BJ (cell line): ENCODE measurements around the gene STXBP2. TPM values are rescaled to one million over a fixed set of nuclear protein-coding genes. Genes with fewer than 3 reads are reported as not detected.
A peak's percentile ranks its signal among the peaks of the same experiment; 100 is the strongest.

Experiments
- CTCF ChIA-PET: fragments of 350-600 bp; formaldehyde crosslinking; extraction: SDS; loops from one replicate; lab custom pipeline; 2021; ENCODE audit warnings: antibody characterized with exemption, inconsistent platforms; lab: Yijun Ruan, JAX
- POLR2A ChIA-PET: fragments of 300-600 bp; sonication (Branson Sonifier 250); formaldehyde crosslinking; extraction: SDS; loops from one replicate; lab custom pipeline; 2021; ENCODE audit warnings: antibody characterized with exemption; lab: Charles Lee
- DNase-seq: peaks from one replicate; pipeline ENCODE4 v3.0.0-alpha.2; 2011; ENCODE audit warnings: low read depth
- H3K27me3 ChIP-seq: 2 replicates; pipeline ENCODE4 v1.6.0; 2011; ENCODE audit warnings: low read length; ENCODE audit not compliant: control insufficient read depth, insufficient read depth
- H3K36me3 ChIP-seq: 2 replicates; pipeline ENCODE4 v1.5.1; 2011; ENCODE audit warnings: low read length; ENCODE audit not compliant: control insufficient read depth, insufficient read depth
- H3K4me3 ChIP-seq: 2 replicates; pipeline ENCODE4 v1.5.1; 2011; ENCODE audit warnings: low read depth, mild to moderate bottlenecking, control low read depth, low read length
- CTCF ChIP-seq: IDR thresholded peaks from 2 replicates; pipeline ENCODE4 v1.5.1; 2011; ENCODE audit warnings: low read depth, mild to moderate bottlenecking, control low read depth, inconsistent platforms, low read length, moderate library complexity; ENCODE audit not compliant: insufficient read depth
- polyA plus RNA-seq: library from polyadenylated mRNA; depleted of rRNA; stranded (reverse); fragments of >200 nt; gene quantifications from 2 replicates; pipeline ENCODE4 v1.2.3, GENCODE V29; 2011

The STXBP2 gene
- polyA plus RNA-seq, 1 experiment: 39.4 TPM

GRCh38 chr19:7681340-7682174, 44.6 kb downstream of the STXBP2 start:
- Histone ChIP-seq H3K36me3 (peaks cover 8% of the 10 kb centered on the region), H3K4me3 (peak overlapping the region; percentile 100), H3K27me3 (no peaks in the 10 kb centered on the region; the same call in 1 of the 2 replicates)
- POLR2A ChIA-PET: no interaction called here
- CTCF ChIA-PET: interaction anchor here (0.6 to 3.0 kb wide), 55 partner anchors 9 to 582 kb away, joined by 3 to 91 read pairs (median 4); partner anchors contain the start of genes ARHGEF18, CLEC4M, PCP2 and PET100
- peak; percentile 79 for TF ChIP-seq CTCF
- no peak for DNase-seq

GRCh38 chr19:7682175-7682855, 45.4 kb downstream of the STXBP2 start:
- CTCF ChIA-PET: interaction anchor here (1.2 to 3.0 kb wide), 5 partner anchors 11 to 328 kb away, joined by 3 to 30 read pairs (median 20); no protein-coding TSS in a partner anchor

GRCh38 chr19:7685546-7686445, 48.9 kb downstream of the STXBP2 start:
- POLR2A ChIA-PET: no interaction called here
- H3K4me3 ChIP-seq: no peak overlapping the region
- H3K36me3 ChIP-seq: peaks cover 8% of the 10 kb centered on the region
- H3K27me3 ChIP-seq: no peaks in the 10 kb centered on the region
- no peak for DNase-seq
- TF ChIP-seq CTCF: no peak
- CTCF ChIA-PET: interaction anchor here (0.5 to 2.3 kb wide), 4 partner anchors 8 to 892 kb away, joined by 3 to 8 read pairs (median 3); no protein-coding TSS in a partner anchor

More at GRCh38 chr19:7682175-7682855, 45.4 kb downstream of the STXBP2 start:
- DNase-seq: no peak
- POLR2A ChIA-PET: no interaction called here
- no peak for TF ChIP-seq CTCF
- Histone ChIP-seq H3K4me3 (peak overlapping the region; percentile 100), H3K36me3 (peaks cover 8% of the 10 kb centered on the region), H3K27me3 (no peaks in the 10 kb centered on the region; the same call in 1 of the 2 replicates)

GRCh38 chr19:7687177-7687576, 50.3 kb downstream of the STXBP2 start:
- DNase-seq: no peak
- H3K27me3 ChIP-seq: no peaks in the 10 kb centered on the region
- CTCF ChIA-PET: interaction anchor here (2.3 kb wide), 1 partner anchor 118 kb away, joined by 8 read pairs; no protein-coding TSS in a partner anchor
- no peak for TF ChIP-seq CTCF
- POLR2A ChIA-PET: no interaction called here
- H3K36me3 ChIP-seq: peaks cover 7% of the 10 kb centered on the region
- no peak overlapping the region for H3K4me3 ChIP-seq
